CD14-positive monocyte (primary cell): ENCODE data around the gene CXCL5. TPM values are rescaled to one million over a fixed set of nuclear protein-coding genes. Genes with fewer than 3 reads are reported as not detected.
A peak's percentile ranks its signal among the peaks of the same experiment; 100 is the strongest.

Source experiments
- DNase-seq, 3 donors: peaks; one replicate each; pipeline ENCODE4 v3.0.0-alpha.2; 2011 to 2022
- H2AFZ ChIP-seq: 2 replicates; pipeline ENCODE4 v1.6.0; 2012; ENCODE audit warnings: mild to moderate bottlenecking, low read depth, low read length, inconsistent platforms; ENCODE audit not compliant: insufficient read depth, poor library complexity, severe bottlenecking
- H3K27ac ChIP-seq, 2 donors: 1 replicate in 1 of 2; 2 replicates in 1 of 2; pipeline ENCODE4 v1.5.1; 2012 to 2013; ENCODE audit warnings: low read length in 2 of 2, control low read depth in 1 of 2, inconsistent platforms in 1 of 2, low read depth in 1 of 2, mild to moderate bottlenecking in 1 of 2
- H3K27me3 ChIP-seq, 2 donors: one replicate each; pipeline versions ENCODE4 v1.6.0 to v1.6.1; 2011 to 2013; ENCODE audit warnings: low read length in 2 of 2; ENCODE audit not compliant: control insufficient read depth in 2 of 2, insufficient read depth in 2 of 2
- H3K36me3 ChIP-seq, 2 donors: replicated peaks in 1 of 2; 1 replicate in 1 of 2; 2 replicates in 1 of 2; pipeline versions ENCODE4 v1.5.1 to v1.6.1; 2012 to 2013; ENCODE audit warnings: low read length in 2 of 2, control low read depth in 1 of 2, inconsistent platforms in 1 of 2, mild to moderate bottlenecking in 1 of 2; ENCODE audit not compliant: insufficient read depth in 2 of 2, control insufficient read depth in 1 of 2
- H3K4me1 ChIP-seq, 2 donors: 1 replicate in 1 of 2; 2 replicates in 1 of 2; pipeline versions ENCODE4 v1.5.1 to v1.6.1; 2012 to 2013; ENCODE audit warnings: low read length in 2 of 2, control low read depth in 1 of 2, inconsistent platforms in 1 of 2, mild to moderate bottlenecking in 1 of 2, moderate library complexity in 1 of 2; ENCODE audit not compliant: insufficient read depth in 2 of 2, control insufficient read depth in 1 of 2
- H3K4me2 ChIP-seq: replicated peaks from 2 replicates; pipeline ENCODE3; 2012; ENCODE audit warnings: low read length, moderate library complexity, mild to moderate bottlenecking; ENCODE audit not compliant: poor library complexity, severe bottlenecking; ENCODE audit errors: extremely low read depth
- H3K4me3 ChIP-seq, 3 experiments: fragments of 200-600 bp in 1 of 3; sonication (generic) in 1 of 3; replicated peaks in 1 of 3; 1 replicate in 2 of 3; 2 replicates in 1 of 3; pipeline ENCODE4 v1.5.1; 2011 to 2013; ENCODE audit warnings: low read length in 3 of 3, mild to moderate bottlenecking in 3 of 3, control low read depth in 2 of 3, low read depth in 2 of 3, inconsistent platforms in 1 of 3, moderate library complexity in 1 of 3
- H3K79me2 ChIP-seq: 2 replicates; pipeline ENCODE4 v1.6.0; 2012; ENCODE audit warnings: mild to moderate bottlenecking, control low read depth, inconsistent platforms, low read length, moderate library complexity; ENCODE audit not compliant: insufficient read depth
- H3K9ac ChIP-seq: 2 replicates; pipeline ENCODE4 v1.6.0; 2017; ENCODE audit warnings: low read length, mild to moderate bottlenecking; ENCODE audit not compliant: insufficient read depth, poor library complexity, severe bottlenecking
- H3K9me3 ChIP-seq, 2 donors: replicated peaks in 1 of 2; 1 replicate in 1 of 2; 2 replicates in 1 of 2; pipeline versions ENCODE4 v1.5.1 to v1.6.1; 2012 to 2013; ENCODE audit warnings: low read length in 2 of 2, control low read depth in 1 of 2; ENCODE audit not compliant: control insufficient read depth in 1 of 2, insufficient read depth in 1 of 2
- H4K20me1 ChIP-seq: 2 replicates; pipeline ENCODE4 v1.6.0; 2012; ENCODE audit warnings: mild to moderate bottlenecking, low read length, control low read depth, moderate library complexity; ENCODE audit not compliant: insufficient read depth
- H3K27ac Mint-ChIP-seq, 7 donors: one replicate each; pipeline ENCODE4 v1.8.0; 2020; ENCODE audit warnings: mild to moderate bottlenecking in 7 of 7, mixed read lengths in 7 of 7, moderate library complexity in 6 of 7, inconsistent platforms in 2 of 7
- H3K27me3 Mint-ChIP-seq, 3 donors: one replicate each; pipeline ENCODE4 v1.8.0; 2021 to 2022; ENCODE audit warnings: low read depth in 3 of 3, mild to moderate bottlenecking in 3 of 3, mixed read lengths in 3 of 3, moderate library complexity in 3 of 3, inconsistent platforms in 1 of 3
- H3K36me3 Mint-ChIP-seq, 2 donors: one replicate each; pipeline ENCODE4 v1.8.0; 2020; ENCODE audit warnings: mixed read lengths in 2 of 2, inconsistent platforms in 1 of 2, mild to moderate bottlenecking in 1 of 2
- H3K4me1 Mint-ChIP-seq: one replicate; pipeline ENCODE4 v1.8.0; 2020; ENCODE audit warnings: mild to moderate bottlenecking, mixed read lengths
- H3K4me3 Mint-ChIP-seq, 2 donors: one replicate each; pipeline ENCODE4 v1.8.0; 2020; ENCODE audit warnings: mild to moderate bottlenecking in 2 of 2, mixed read lengths in 2 of 2, moderate library complexity in 1 of 2
- H3K9me3 Mint-ChIP-seq, 7 donors: one replicate each; pipeline ENCODE4 v1.8.0; 2020 to 2022; ENCODE audit warnings: mixed read lengths in 7 of 7, mild to moderate bottlenecking in 6 of 7, moderate library complexity in 6 of 7, inconsistent platforms in 2 of 7
- WGBS: methylation state at CpG from one replicate; pipeline ENCODE4 v1.1.5; 2013; ENCODE audit warnings: missing lambda C conversion rate; ENCODE audit not compliant: insufficient coverage; 5-methylcytosine and 5-hydroxymethylcytosine counted together
- intact Hi-C, 2 donors: fragments of 100-400 bp; cut with micrococcal nuclease; formaldehyde crosslinking; loops; one replicate each; pipeline versions ENCODE4 v1.15.0 to v1.15.1; 2023
- polyA plus RNA-seq, 3 donors: library from polyadenylated mRNA; depleted of rRNA in 1 of 3; unstranded in 2 of 3; stranded (reverse) in 1 of 3; fragments of 300-500 nt in 2 of 3; fragments of >200 nt in 1 of 3; fragmentation: Illumina TruSeq in 2 of 3; gene quantifications; 1 replicate in 2 of 3; 2 replicates in 1 of 3; pipeline ENCODE4 v1.2.3, GENCODE V29; 2012 to 2021
- TF ChIP-seq, protein P1 (sequence below): fragments of 200-600 bp; IDR thresholded peaks from one replicate; pipeline ENCODE4 v1.8.0; 2022; ENCODE audit warnings: antibody characterized with exemption, mild to moderate bottlenecking

The CXCL5 gene
- polyA plus RNA-seq, 3 donors: 0.15 TPM; not detected in 2

DNA sequence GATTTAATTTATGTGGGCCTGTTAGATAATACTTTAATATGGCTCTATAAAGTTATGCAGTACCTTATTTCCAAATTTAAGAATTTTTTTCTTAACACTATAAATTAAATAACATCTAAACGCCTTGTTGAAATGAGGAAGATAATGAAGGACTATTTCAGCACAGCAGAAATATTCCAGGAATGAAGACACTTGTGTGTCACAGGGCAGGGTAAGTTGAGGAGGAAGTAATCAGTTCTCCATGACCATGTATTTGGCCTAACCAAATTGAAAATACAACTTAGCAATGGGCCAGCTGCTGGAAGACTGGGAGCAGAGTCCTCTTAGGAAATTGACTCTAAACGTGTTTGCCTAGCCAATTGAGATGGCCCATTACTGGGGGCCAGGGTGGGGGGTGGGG, 23.1 kb upstream of the CXCL5 start:
- H3K4me1 Mint-ChIP-seq: peaks cover 17% of the 10 kb centered on the region
- Histone ChIP-seq H3K4me1 (peaks cover 6 to 12% of the 10 kb centered on the region in 2 donors), H3K4me2 (no peak overlapping the region), H3K27ac (no peak overlapping the region), H3K9me3 (no peaks in the 10 kb centered on the region), H4K20me1 (no peaks in the 10 kb centered on the region), H3K79me2 (no peaks in the 10 kb centered on the region), H2AFZ (no peak overlapping the region), H3K9ac (no peak overlapping the region), H3K36me3 (no peaks in the 10 kb centered on the region), H3K27me3 (no peaks in the 10 kb centered on the region), H3K4me3 (no peak overlapping the region)
- no CpG with 5 or more reads among the region's 2 CpGs for WGBS
- no peak overlapping the region for H3K4me3 Mint-ChIP-seq
- intact Hi-C loops: no loop called here
- peaks cover 0 to 4% (median 2%) of the 10 kb centered on the region in 3 donors for H3K27me3 Mint-ChIP-seq
- peak; percentile 20 to 74 (median 33) for DNase-seq
- peak overlapping the region in 2 of 7 donors; percentile 10 to 53 for H3K27ac Mint-ChIP-seq
- peaks cover 0 to 8% (median 4%) of the 10 kb centered on the region in 7 donors for H3K9me3 Mint-ChIP-seq
- TF ChIP-seq, protein P1, sequence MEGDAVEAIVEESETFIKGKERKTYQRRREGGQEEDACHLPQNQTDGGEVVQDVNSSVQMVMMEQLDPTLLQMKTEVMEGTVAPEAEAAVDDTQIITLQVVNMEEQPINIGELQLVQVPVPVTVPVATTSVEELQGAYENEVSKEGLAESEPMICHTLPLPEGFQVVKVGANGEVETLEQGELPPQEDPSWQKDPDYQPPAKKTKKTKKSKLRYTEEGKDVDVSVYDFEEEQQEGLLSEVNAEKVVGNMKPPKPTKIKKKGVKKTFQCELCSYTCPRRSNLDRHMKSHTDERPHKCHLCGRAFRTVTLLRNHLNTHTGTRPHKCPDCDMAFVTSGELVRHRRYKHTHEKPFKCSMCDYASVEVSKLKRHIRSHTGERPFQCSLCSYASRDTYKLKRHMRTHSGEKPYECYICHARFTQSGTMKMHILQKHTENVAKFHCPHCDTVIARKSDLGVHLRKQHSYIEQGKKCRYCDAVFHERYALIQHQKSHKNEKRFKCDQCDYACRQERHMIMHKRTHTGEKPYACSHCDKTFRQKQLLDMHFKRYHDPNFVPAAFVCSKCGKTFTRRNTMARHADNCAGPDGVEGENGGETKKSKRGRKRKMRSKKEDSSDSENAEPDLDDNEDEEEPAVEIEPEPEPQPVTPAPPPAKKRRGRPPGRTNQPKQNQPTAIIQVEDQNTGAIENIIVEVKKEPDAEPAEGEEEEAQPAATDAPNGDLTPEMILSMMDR: no peak
- H3K36me3 Mint-ChIP-seq: no peaks in the 10 kb centered on the region

DNA sequence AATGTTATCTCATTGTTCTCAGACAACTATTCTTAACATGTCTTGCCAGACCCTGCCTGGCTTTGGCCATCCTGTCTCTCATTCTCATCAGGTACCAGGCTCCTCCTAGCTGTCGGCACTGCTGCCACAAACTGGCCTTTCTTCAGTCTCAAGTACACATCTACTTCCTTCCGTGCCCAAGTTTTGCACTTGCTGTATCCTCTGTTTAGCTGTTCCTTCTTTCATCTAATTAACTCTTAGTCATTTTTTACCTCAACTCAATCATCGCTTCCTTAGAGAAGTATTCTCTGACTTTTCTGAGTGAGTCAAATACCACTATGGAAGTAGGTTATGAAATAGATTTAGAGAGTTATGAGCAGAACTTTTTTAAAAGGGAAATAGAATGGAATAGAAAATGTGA, 20.3 kb upstream of the CXCL5 start:
- H3K27ac ChIP-seq: peak overlapping the region; percentile 19 to 74
- H3K4me2 ChIP-seq: peak overlapping the region; percentile 14
- intact Hi-C loops: loop anchor here in 1 of 2 donors (10.0 kb wide), 1 partner anchor 284 kb away; no protein-coding TSS in a partner anchor
- H3K36me3 Mint-ChIP-seq: no peaks in the 10 kb centered on the region
- H3K36me3 ChIP-seq: no peaks in the 10 kb centered on the region
- H3K27me3 ChIP-seq: no peaks in the 10 kb centered on the region
- no peaks in the 10 kb centered on the region for H3K79me2 ChIP-seq
- TF ChIP-seq, protein P1: no peak
- H3K4me1 ChIP-seq: peaks cover 6 to 12% of the 10 kb centered on the region in 2 donors
- 0% methylated on average over 1 of the region's 3 CpGs for WGBS
- H3K27me3 Mint-ChIP-seq: peaks cover 0 to 4% (median 2%) of the 10 kb centered on the region in 3 donors
- H3K9me3 Mint-ChIP-seq: peaks cover 0 to 3% (median 0%) of the 10 kb centered on the region in 7 donors
- H3K4me1 Mint-ChIP-seq: peaks cover 21% of the 10 kb centered on the region
- no peak overlapping the region for H3K9ac ChIP-seq
- no peaks in the 10 kb centered on the region for H3K9me3 ChIP-seq
- peak; percentile 77 to 93 (median 86) for DNase-seq
- peak overlapping the region; percentile 78 to 96 (median 92) for H3K27ac Mint-ChIP-seq
- no peak overlapping the region for H2AFZ ChIP-seq
- peak overlapping the region in 1 of 2 donors; percentile 35 for H3K4me3 Mint-ChIP-seq
- no peaks in the 10 kb centered on the region for H4K20me1 ChIP-seq
- H3K4me3 ChIP-seq: no peak overlapping the region
